ENCODE measurements around the gene EXD1.

Gene EXD1

GRCh38 chr15:41231422-41232226 is 1.1 kb upstream of the EXD1 start:
- no peak for DNase-seq (ENCODE audit: low spot score)

- DNase-seq (ENCODE audit: low spot score): no peak
These were observed 260 bp downstream of the EXD1 start for GRCh38 chr15:41230345-41230649.

- DNase-seq (ENCODE audit: low spot score): no peak
These were observed 11.2 kb downstream of the EXD1 start for GRCh38 chr15:41219381-41219780.

GRCh38 chr15:41218851-41219250 is 11.7 kb downstream of the EXD1 start:
- no peak for DNase-seq (ENCODE audit: low spot score)

- DNase-seq (ENCODE audit: low spot score): no peak
These were observed 14.8 kb downstream of the EXD1 start for GRCh38 chr15:41215708-41216107.

- DNase-seq (ENCODE audit: low spot score): no peak
These were observed 22.7 kb downstream of the EXD1 start for GRCh38 chr15:41207687-41208448.

GRCh38 chr15:41205315-41205714 is 25.2 kb downstream of the EXD1 start:
- no peak for DNase-seq (ENCODE audit: low spot score)

GRCh38 chr15:41203395-41203794 is 27.2 kb downstream of the EXD1 start:
- no peak for DNase-seq (ENCODE audit: low spot score)

- DNase-seq (ENCODE audit: low spot score): no peak
These were observed 31.1 kb downstream of the EXD1 start for GRCh38 chr15:41199470-41199869.

GRCh38 chr15:41194444-41194843 is 36.1 kb downstream of the EXD1 start:
- DNase-seq (ENCODE audit: low spot score): no peak

GRCh38 chr15:41183581-41183980 is 47.0 kb downstream of the EXD1 start:
- DNase-seq (ENCODE audit: low spot score): no peak

GRCh38 chr15:41182266-41182665 is 48.3 kb downstream of the EXD1 start:
- DNase-seq (ENCODE audit: low spot score): no peak

- DNase-seq (ENCODE audit: low spot score): no peak
These were observed 50.3 kb downstream of the EXD1 start for GRCh38 chr15:41180206-41180789.

- no peak for DNase-seq (ENCODE audit: low spot score)
These were observed 60.8 kb downstream of the EXD1 start for GRCh38 chr15:41169781-41170180.

- no peak for DNase-seq (ENCODE audit: low spot score)
These were observed 61.5 kb downstream of the EXD1 start for GRCh38 chr15:41169086-41169485.

GRCh38 chr15:41161736-41162135 is 68.8 kb downstream of the EXD1 start:
- no peak for DNase-seq (ENCODE audit: low spot score)

GRCh38 chr15:41161336-41161735 is 69.2 kb downstream of the EXD1 start:
- no peak for DNase-seq (ENCODE audit: low spot score)

GRCh38 chr15:41160639-41161315 is 69.8 kb downstream of the EXD1 start:
- no peak for DNase-seq (ENCODE audit: low spot score)

GRCh38 chr15:41154412-41154811 is 76.1 kb downstream of the EXD1 start:
- no peak for DNase-seq (ENCODE audit: low spot score)

- DNase-seq (ENCODE audit: low spot score): no peak
These were observed 76.8 kb downstream of the EXD1 start for GRCh38 chr15:41153733-41154132.

- no peak for DNase-seq (ENCODE audit: low spot score)
These were observed 79.0 kb downstream of the EXD1 start for GRCh38 chr15:41151451-41152005.

- DNase-seq (ENCODE audit: low spot score): no peak
These were observed 80.3 kb downstream of the EXD1 start for GRCh38 chr15:41150279-41150678.

Measured in SK-N-DZ (cell line).